ENCODE data around the gene TPR.

Gene TPR

DNA sequence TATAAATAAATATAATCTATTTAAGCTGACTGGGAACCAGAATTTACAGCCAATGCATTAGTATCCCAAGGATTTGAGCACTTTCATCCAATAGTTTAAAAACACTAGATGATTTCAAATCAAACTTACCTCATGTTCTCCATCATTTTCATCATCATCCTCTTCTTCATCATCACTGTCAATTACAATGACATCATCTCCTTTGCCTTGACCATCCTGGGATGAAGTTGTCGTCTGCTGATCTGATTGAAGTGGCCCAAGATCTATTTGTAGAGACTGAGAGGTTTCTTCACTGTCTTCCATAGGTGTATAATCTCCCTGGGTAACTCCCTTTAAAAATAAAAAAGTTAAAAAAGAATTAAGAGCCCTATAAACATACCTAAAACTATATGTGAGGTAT is 47.7 kb downstream of the TPR start:
- DNase-seq (ENCODE audit: low read depth), result no peak

GRCh38 chr1:186326009-186326408 is 49.0 kb downstream of the TPR start:
- DNase-seq (ENCODE audit: low read depth), result no peak

- no peak for DNase-seq (ENCODE audit: low read depth)
Observed at GRCh38 chr1:186325239-186325638, 49.8 kb downstream of the TPR start.

DNA sequence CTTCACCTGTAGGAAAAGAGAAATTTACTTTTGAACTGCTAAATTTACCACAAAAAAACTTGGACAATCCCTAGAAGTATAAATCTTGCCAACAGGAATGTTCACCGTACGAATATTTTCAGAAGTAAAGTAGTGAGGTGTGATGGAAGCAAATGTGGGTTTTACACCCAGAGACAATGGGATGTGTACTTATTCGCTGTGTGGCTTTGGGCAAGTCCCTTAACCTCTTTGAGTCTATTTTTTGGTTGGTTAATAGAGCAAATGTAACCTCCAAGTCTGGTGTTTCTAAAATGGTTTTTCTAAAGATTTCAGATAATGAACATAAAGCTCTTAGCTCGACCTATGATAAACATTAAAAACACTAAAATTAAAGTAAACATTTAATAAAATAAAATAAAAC is 51.2 kb downstream of the TPR start:
- DNase-seq (ENCODE audit: low read depth), result no peak

GRCh38 chr1:186315570-186315969 is 59.5 kb downstream of the TPR start:
- DNase-seq (ENCODE audit: low read depth), result no peak

DNA sequence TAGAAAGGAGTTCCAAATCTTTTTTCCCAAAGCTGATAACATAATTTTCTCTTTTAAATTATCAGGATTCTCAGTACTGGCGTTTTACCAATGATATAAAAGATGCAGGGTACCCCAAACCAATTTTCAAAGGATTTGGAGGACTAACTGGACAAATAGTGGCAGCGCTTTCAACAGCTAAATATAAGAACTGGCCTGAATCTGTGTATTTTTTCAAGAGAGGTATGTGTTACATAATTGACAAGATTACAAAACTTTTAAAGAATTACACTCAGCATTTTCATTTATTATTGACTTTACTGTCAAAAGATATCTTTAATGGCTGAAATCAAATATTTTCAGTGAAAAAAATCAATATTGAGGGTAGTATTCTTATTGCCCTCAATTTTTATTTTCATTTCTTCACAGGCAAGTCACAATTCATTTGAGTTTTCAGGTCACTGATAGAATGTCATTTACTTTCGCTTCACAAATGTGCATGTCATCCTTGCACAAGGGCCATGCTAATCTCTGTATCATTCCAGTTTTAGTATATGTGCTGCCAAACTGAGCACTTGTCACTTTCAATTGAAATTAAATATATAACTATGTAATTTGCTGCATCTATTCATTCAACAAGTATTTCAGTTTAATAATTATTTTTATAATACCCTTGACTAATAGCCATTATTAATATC is 63.5 kb downstream of the TPR start:
- DNase-seq (ENCODE audit: low read depth), result no peak

DNA sequence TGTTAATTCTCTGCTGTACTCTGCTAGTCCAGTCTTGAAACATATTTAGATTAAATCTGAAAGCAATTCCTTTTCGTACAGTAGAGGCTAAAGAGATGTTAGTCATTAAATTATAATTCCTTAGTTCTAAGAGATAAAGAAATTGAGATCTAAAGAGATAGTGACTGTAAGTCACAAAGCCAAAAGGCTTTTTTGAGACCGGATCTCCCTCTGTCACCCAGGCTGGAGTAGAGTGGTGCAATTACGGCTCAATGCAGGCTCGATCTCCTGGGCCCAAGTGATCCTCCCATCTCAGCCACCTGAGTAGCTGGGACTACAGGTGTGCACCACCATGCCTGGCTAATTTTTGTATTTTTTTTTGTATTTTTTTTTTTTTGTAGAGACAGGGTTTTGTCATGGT is 64.7 kb downstream of the TPR start:
- DNase-seq (ENCODE audit: low read depth), result no peak

DNA sequence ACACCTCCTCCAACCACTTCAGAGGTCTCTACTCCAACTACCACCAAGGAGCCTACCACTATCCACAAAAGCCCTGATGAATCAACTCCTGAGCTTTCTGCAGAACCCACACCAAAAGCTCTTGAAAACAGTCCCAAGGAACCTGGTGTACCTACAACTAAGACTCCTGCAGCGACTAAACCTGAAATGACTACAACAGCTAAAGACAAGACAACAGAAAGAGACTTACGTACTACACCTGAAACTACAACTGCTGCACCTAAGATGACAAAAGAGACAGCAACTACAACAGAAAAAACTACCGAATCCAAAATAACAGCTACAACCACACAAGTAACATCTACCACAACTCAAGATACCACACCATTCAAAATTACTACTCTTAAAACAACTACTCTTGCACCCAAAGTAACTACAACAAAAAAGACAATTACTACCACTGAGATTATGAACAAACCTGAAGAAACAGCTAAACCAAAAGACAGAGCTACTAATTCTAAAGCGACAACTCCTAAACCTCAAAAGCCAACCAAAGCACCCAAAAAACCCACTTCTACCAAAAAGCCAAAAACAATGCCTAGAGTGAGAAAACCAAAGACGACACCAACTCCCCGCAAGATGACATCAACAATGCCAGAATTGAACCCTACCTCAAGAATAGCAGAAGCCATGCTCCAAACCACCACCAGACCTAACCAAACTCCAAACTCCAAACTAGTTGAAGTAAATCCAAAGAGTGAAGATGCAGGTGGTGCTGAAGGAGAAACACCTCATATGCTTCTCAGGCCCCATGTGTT is 66.6 kb downstream of the TPR start:
- DNase-seq (ENCODE audit: low read depth), result no peak

GRCh38 chr1:186307445-186307844 is 67.6 kb downstream of the TPR start:
- no peak for DNase-seq (ENCODE audit: low read depth)

GRCh38 chr1:186306533-186306932 is 68.5 kb downstream of the TPR start:
- DNase-seq (ENCODE audit: low read depth), result no peak

- no peak for DNase-seq (ENCODE audit: low read depth)
Observed at GRCh38 chr1:186304982-186305949, 69.8 kb downstream of the TPR start.

DNA sequence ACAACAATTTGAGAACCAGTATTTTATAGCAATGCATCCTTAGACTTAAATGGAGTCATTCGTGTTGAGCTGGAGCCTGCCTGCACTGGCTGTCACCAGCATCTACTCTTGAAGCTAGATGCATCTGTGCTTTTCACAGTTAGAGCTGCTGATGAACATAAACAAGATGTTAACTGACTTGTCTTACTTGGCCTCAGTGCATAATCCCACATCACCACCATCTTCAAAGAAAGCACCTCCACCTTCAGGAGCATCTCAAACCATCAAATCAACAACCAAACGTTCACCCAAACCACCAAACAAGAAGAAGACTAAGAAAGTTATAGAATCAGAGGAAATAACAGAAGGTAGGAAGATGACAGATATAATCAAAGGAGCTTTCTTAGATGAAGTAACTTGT is 71.1 kb downstream of the TPR start:
- DNase-seq (ENCODE audit: low read depth), result no peak

GRCh38 chr1:186302381-186302920 is 72.6 kb downstream of the TPR start:
- DNase-seq (ENCODE audit: low read depth), result no peak

DNA sequence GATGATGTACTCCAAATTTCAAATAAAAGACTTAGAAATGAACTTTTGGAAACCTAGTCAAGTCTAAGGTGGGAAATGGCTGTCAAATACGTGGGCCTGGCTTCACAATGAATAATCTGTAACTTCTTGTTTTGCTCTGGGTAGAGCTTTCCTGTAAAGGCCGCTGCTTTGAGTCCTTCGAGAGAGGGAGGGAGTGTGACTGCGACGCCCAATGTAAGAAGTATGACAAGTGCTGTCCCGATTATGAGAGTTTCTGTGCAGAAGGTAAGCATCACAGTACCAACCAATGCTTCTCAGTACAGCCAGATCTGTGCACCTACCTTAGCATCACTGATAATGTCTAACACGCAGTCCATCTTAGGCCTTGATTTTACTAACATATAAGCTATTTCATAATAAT is 73.6 kb downstream of the TPR start:
- no peak for DNase-seq (ENCODE audit: low read depth)

DNA sequence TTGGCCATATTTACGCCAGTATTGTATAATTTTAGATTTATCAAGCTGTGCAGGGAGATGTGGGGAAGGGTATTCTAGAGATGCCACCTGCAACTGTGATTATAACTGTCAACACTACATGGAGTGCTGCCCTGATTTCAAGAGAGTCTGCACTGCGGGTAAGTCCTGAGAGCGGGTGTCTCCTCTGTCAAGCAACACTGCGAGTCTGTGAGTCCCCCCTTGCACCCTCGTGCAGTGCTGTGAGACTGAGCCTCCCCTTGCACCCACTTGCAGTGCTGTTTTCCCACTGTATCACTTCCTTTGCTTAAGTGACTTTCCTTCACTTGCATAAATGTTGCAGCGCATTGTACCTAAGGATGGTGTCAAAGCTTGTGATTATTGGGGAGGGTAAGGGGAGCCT is 75.0 kb downstream of the TPR start:
- DNase-seq (ENCODE audit: low read depth), result no peak

DNA sequence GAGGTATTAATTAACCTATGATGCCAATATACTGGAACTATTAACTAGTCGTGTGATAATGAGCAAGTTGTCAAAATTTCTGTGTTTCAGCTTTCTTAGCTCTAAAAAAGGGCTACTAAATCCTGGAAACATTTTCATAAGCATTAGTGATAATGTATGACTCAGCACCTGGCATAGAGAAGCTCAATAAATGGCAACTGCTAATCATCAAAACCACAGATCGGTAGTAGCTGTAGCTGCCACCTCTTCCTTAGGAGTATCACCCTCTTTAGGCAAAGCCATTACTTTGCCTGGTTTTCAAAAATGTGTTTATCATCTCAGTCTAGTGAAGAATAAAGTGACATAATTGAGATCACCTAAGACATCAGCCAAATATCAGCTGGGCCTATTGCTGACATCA is 75.5 kb downstream of the TPR start:
- no peak for DNase-seq (ENCODE audit: low read depth)

- DNase-seq (ENCODE audit: low read depth), result no peak
Observed at GRCh38 chr1:186298851-186299250, 76.2 kb downstream of the TPR start.

GRCh38 chr1:186297439-186298045 is 77.5 kb downstream of the TPR start:
- DNase-seq (ENCODE audit: low read depth), result no peak

DNA sequence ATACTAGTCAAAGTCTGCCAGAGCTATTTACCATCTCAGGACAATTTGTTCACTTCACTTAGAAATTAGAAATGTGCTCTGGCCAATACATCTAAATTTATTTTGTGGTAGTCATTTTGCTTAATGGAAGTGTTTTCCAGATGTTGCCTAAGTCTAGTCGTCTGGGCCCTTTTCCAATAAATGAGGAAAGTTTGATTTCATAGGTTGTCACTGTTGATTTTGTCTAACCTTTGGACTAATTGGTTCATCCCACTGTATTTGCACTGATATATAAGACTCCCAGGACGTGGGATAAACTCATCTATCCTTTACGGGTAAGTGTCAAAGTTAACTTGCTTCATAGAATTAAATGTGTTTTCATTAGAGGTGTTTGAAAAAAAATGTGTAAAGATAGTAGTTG is 79.1 kb downstream of the TPR start, which contains the start of gene PRG4:
TSS of gene PRG4 (plus strand) at position 300 of the 400 bp plus-strand sequence.
- no peak for DNase-seq (ENCODE audit: low read depth)

DNA sequence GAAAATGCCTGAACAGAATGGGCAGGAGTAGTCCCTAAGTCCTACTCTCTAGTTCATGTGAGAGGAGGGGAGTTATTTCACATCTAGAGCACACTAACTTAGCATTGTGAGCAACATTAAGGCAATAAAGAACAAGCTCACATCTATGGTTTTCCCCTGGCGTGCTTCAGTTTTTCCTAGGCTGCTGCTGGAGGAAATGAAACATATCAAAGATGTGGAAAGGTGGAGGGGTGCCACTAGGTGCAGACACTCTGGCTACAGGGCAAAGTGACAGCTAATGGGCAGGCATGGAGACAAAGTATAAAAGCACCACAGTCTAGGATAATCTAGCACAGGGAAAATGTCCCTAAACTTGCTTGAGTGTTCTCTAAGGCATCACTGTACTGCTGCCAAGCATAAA is 82.2 kb downstream of the TPR start:
- DNase-seq (ENCODE audit: low read depth), result no peak

- no peak for DNase-seq (ENCODE audit: low read depth)
Observed at GRCh38 chr1:186291271-186291670, 83.8 kb downstream of the TPR start.

Measured in activated T-cell treated with anti-CD3 and anti-CD28 coated beads for 48 hours (primary cell).